CD4-positive, alpha-beta T cell treated with Interferon gamma for 1 hour (primary cell): ENCODE data around the gene NFIA.

ENCODE experiments used
- DNase-seq: peaks from one replicate; pipeline ENCODE4 v3.0.0-alpha.2; 2020

NFIA gene

DNA sequence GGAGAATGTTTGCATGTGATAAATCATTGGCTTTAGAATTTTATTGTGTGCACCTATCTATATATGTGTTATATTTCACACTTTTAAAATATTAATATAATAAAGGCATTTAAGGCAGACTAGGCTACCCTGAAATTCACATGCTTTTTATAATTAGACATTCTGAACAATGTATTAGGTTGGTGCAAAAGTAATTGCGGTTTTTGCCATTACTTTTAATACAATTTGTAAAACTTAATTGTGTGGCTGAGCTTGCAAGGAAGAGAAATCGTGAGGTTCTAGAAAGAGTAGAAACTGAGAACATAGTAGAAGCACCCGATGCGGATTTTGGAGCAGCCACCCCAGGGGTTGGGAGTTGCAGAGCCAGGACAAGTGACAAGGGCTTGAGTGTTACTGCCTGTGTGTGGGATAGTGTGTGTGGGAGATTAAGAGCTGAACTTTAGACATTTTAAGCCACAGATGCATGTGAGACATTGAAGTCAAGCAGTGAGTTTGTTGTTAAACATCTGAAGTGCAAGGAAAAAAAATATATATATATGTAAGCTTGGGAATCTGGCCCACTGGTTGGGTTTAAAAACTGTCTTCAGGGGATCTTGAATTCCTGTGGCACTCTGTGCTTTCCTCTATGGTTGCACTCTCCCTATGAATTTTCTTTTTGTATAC is 398.0 kb downstream of the NFIA start:
- DNase-seq: no peak

GRCh38 chr1:61481315-61481715 is 399.0 kb downstream of the NFIA start:
- no peak for DNase-seq

DNA sequence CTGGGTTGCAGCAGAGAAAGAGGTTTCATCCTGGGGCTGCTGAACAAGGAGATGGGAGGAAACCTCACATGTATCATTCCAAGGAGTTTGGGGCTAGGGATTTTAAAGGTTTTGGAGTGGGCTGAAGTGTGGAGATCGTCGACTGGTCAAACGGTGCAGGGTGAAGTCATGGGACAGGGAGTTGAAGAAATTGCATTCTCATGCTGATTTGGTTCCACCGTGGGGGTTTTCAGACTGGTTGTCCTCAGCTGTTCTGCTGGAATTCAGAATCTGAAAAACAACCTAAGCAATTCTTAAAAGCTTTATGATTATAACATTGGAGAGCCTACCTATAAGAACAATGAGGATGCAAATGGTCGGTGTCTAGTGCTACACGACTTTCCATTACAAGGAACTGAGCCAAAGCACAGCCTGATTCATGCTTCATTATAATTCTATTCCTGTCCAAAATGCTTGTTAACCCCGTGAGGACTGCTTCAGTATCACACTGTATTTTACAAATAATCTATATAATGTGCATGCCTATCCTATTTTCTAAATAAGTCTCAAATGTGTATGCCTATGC is 399.9 kb downstream of the NFIA start:
- DNase-seq: no peak

DNA sequence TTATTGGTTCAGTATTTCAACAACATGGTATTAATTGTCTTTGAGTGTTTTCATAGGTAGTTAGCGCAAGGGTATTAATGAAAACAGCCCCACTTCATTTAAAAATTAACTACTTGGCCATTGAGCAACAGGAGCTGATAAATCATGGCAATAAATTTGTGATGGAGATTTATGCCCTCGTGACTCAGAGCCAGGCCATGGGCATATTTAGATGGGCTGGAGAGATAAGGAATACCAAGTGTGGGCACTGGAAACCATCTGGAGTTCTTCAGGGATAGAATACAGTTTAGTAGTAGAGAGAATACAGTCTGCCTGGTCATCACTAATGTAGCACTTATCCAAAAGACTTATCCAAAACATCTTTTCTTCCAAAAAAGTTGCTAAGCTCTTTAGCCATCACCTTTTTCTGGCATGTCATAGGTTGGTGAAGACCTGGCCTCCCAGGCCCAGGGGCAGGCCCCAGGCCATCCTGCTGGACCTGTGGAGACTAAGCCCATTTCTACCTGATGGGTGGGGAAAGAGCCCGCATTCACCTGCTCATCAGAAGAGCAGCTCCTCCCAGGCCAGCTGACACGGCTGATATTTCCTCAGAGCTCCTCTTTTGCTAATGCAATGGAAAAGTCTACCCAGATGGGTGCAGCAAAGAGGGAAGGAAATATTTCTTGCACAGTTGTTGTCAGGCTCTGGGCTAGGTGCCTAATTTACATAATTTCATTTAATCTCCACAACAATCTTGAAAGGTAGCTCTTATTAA is 404.6 kb downstream of the NFIA start:
- DNase-seq: no peak

DNA sequence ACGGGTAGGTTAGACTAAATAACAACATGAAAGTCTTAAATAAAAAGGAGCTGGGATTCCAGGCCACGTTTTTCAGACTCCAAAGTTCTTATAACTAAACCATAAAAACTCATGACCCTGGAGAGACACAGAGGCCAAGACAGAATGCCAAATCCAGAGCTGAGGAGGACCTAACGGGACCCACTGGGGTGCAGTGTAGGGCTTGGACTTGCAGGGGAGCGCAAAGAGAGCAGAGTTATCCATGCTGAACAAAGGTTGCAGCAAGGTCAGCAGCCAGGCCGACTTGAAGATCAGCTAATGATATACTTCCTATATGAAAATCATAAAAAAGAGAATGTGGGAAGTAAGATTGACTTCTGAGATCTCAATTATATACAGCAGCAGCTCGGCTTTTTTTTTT is 405.4 kb downstream of the NFIA start:
- DNase-seq: no peak

- DNase-seq: no peak
Observed at GRCh38 chr1:61490924-61491323, 408.6 kb downstream of the NFIA start.

- DNase-seq: no peak
Observed at GRCh38 chr1:61491497-61491896, 409.1 kb downstream of the NFIA start.

- no peak for DNase-seq
Observed at GRCh38 chr1:61494000-61494399, 411.6 kb downstream of the NFIA start.

- no peak for DNase-seq
Observed at GRCh38 chr1:61496501-61496900, 414.1 kb downstream of the NFIA start.

DNA sequence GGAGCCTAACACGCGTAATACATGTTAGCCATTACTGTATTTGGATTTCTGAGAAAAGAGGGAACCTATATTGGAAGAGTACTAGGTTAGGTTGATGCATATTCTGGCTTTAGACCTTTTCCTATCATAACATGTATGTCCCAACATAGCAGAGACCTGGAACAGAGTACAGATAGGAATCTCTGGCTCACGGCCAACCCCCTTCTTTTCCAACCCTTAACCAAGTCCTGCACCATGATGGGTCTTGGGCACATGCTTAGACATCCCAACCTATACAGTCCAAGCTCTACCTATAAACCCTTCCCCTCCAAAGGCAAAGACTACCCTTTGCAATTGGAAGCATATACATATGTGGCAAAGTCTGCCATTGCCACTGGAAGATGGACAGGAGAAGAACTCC is 414.7 kb downstream of the NFIA start:
- DNase-seq: no peak

DNA sequence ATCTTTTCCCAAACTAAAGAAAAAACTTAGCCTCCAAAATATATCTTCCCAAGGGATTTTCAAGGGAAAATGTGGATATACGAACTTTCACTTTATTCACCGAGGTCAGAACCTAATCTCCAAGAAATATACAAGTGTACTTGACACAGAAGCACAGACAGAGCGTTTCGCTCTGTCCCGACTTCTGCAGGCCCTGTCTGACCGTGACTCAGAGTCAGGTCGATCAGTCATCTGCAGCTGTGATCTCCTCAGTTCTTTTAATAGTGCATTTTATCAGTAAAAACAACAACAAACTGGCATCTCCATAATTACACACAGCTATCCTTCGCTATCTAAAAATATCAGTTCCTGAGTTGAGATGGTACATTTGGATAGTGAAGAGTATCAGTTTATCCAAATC is 416.0 kb downstream of the NFIA start:
- no peak for DNase-seq

GRCh38 chr1:61501971-61502916 is 419.9 kb downstream of the NFIA start:
- DNase-seq: no peak

- DNase-seq: no peak
Observed at GRCh38 chr1:61504305-61504704, 421.9 kb downstream of the NFIA start.

GRCh38 chr1:61504852-61505390 is 422.6 kb downstream of the NFIA start:
- no peak for DNase-seq

- no peak for DNase-seq
Observed at GRCh38 chr1:61506236-61506635, 423.9 kb downstream of the NFIA start.

- DNase-seq: no peak
Observed at GRCh38 chr1:61506944-61507500, 424.7 kb downstream of the NFIA start.
